HCT116 (cell line): Measurements from ENCODE around the gene PLPP2. TPM values are rescaled to one million over a fixed set of nuclear protein-coding genes. Genes with fewer than 3 reads are reported as not detected.

Experiments
- ATAC-seq: fragments of 200-7000 bp; cut with Tn5 transposase; 2 replicates; pipeline ENCODE4 v1.9.1; 2020; ENCODE audit warnings: mild to moderate bottlenecking, moderate library complexity
- BruUV-seq: library from RNA; stranded (reverse); fragments of 400-500 nt; replicated peaks from 2 replicates; lab custom pipeline; 2021; lab: Mats Ljungman, UMichigan
- CTCF ChIA-PET: fragments of 300-600 bp; sonication (Branson Sonifier 250); formaldehyde crosslinking; loops from one replicate; lab custom pipeline; 2021; ENCODE audit warnings: antibody characterized with exemption; lab: Charles Lee
- POLR2A ChIA-PET: fragments of 300-600, 350-600 bp; sonication (Branson Sonifier 250); formaldehyde crosslinking; loops from one replicate; lab custom pipeline; 2021; ENCODE audit warnings: antibody characterized with exemption; lab: Charles Lee
- RAD21 ChIA-PET, 2 experiments: fragments of 300-600 bp; sonication (Branson Sonifier 250); formaldehyde crosslinking; loops; one replicate each; lab custom pipeline; 2023; ENCODE audit warnings: low total read pairs in 2 of 2; ENCODE audit not compliant: uncharacterized antibody in 2 of 2, unreplicated experiment in 2 of 2, low non-redundant PET in 1 of 2; lab: Charles Lee
- DNase-seq: peaks from one replicate; pipeline ENCODE4 v3.0.0-alpha.2; 2010; ENCODE audit warnings: low read depth, low spot score
- H2AFZ ChIP-seq: fragments of 200-600 bp; shearing (Covaris generic), sonication (generic); 2 replicates; pipeline ENCODE4 v1.6.1; 2017; ENCODE audit warnings: low read depth, mixed run types, mixed read lengths, antibody characterized with exemption, low read length; ENCODE audit not compliant: poor library complexity, severe bottlenecking
- H3K27ac ChIP-seq: 2 replicates; pipeline ENCODE4 v1.5.1; 2012; ENCODE audit warnings: low read depth, low read length
- H3K27me3 ChIP-seq: fragments of 200-600 bp; sonication (generic); 2 replicates; pipeline ENCODE4 v1.6.1; 2016; ENCODE audit warnings: mixed run types, low read length, mixed read lengths; ENCODE audit not compliant: insufficient read depth
- H3K36me3 ChIP-seq, 2 experiments: fragments of 200-500 bp in 1 of 2; fragments of 200-600 bp in 1 of 2; sonication (Bioruptor generic) in 1 of 2; sonication (generic) in 1 of 2; 2 replicates each; pipeline versions ENCODE4 v1.5.1 to v1.6.1; 2014 to 2016; ENCODE audit warnings: low read length in 2 of 2, inconsistent platforms in 1 of 2, mixed read lengths in 1 of 2, mixed run types in 1 of 2; ENCODE audit not compliant: insufficient read depth in 2 of 2, control insufficient read depth in 1 of 2
- H3K4me1 ChIP-seq, 2 experiments: fragments of 200-600 bp in 1 of 2; sonication (generic) in 1 of 2; 2 replicates each; pipeline versions ENCODE4 v1.5.1 to v1.6.1; 2012 to 2017; ENCODE audit warnings: low read length in 2 of 2, inconsistent platforms in 1 of 2, mild to moderate bottlenecking in 1 of 2, mixed read lengths in 1 of 2, mixed run types in 1 of 2, moderate library complexity in 1 of 2; ENCODE audit not compliant: insufficient read depth in 2 of 2, control insufficient read depth in 1 of 2
- H3K4me2 ChIP-seq: fragments of 200-600 bp; sonication (generic); 2 replicates; pipeline ENCODE4 v1.6.1; 2017; ENCODE audit warnings: mixed run types, low read length, mixed read lengths
- H3K4me3 ChIP-seq, 2 experiments: fragments of 200-600 bp in 1 of 2; sonication (generic) in 1 of 2; replicated peaks in 1 of 2; 2 replicates each; pipeline ENCODE4 v1.5.1; 2011 to 2016; ENCODE audit warnings: low read length in 2 of 2, control low read depth in 1 of 2, low read depth in 1 of 2, mild to moderate bottlenecking in 1 of 2, mixed read lengths in 1 of 2, mixed run types in 1 of 2
- H3K79me2 ChIP-seq: fragments of 200-600 bp; sonication (generic); 2 replicates; pipeline ENCODE4 v1.6.1; 2017; ENCODE audit warnings: mild to moderate bottlenecking, mixed run types, low read length, moderate library complexity, mixed read lengths; ENCODE audit not compliant: insufficient read depth
- H3K9ac ChIP-seq: fragments of 200-600 bp; sonication (generic); 2 replicates; pipeline ENCODE4 v1.6.1; 2016; ENCODE audit warnings: low read length, mixed read lengths
- H3K9me2 ChIP-seq: fragments of 200-600 bp; sonication (generic), shearing (Covaris generic); 2 replicates; pipeline ENCODE4 v1.6.1; 2017; ENCODE audit warnings: mixed run types, mild to moderate bottlenecking, moderate library complexity; ENCODE audit not compliant: insufficient read depth
- H3K9me3 ChIP-seq, 2 experiments: fragments of 200-500 bp in 1 of 2; fragments of 200-600 bp in 1 of 2; sonication (Bioruptor generic) in 1 of 2; sonication (generic) in 1 of 2; 2 replicates each; pipeline ENCODE4 v1.6.1; 2014 to 2017; ENCODE audit warnings: low read length in 2 of 2, mixed read lengths in 2 of 2, inconsistent platforms in 1 of 2, low read depth in 1 of 2, mild to moderate bottlenecking in 1 of 2, mixed run types in 1 of 2, moderate library complexity in 1 of 2; ENCODE audit not compliant: control insufficient read depth in 1 of 2, insufficient read depth in 1 of 2
- H4K20me1 ChIP-seq: fragments of 200-600 bp; sonication (generic), shearing (Covaris generic); 2 replicates; pipeline ENCODE4 v1.6.1; 2017; ENCODE audit warnings: mixed run types, mild to moderate bottlenecking, moderate library complexity; ENCODE audit not compliant: insufficient read depth
- ELF1 ChIP-seq: IDR thresholded peaks from 2 replicates; pipeline ENCODE4 v1.6.1; 2012; ENCODE audit warnings: low read depth, borderline replicate concordance
- TCF7L2 ChIP-seq: IDR thresholded peaks from 2 replicates; pipeline ENCODE4 v1.7.0; 2011; ENCODE audit warnings: borderline replicate concordance, inconsistent platforms; ENCODE audit not compliant: insufficient read depth, insufficient read length; ENCODE audit errors: extremely low read depth
- ZNF274 ChIP-seq: fragments of 200-500 bp; sonication (Bioruptor generic); IDR thresholded peaks from 2 replicates; pipeline ENCODE4 v1.6.1; 2014; ENCODE audit warnings: mild to moderate bottlenecking, low read depth, low read length, inconsistent platforms
- intact Hi-C: fragments of 100-400 bp; cut with micrococcal nuclease; formaldehyde crosslinking; loops from 2 replicates; pipeline ENCODE4 v1.10.0; 2022
- total RNA-seq: library from RNA; stranded (reverse); gene quantifications from one replicate; pipeline ENCODE4 v1.2.1, GENCODE V29; 2021; ENCODE audit not compliant: unreplicated experiment
- TF ChIP-seq, protein P1 (sequence below): IDR thresholded peaks from 2 replicates; pipeline ENCODE4 v1.6.1; 2012
- TF ChIP-seq, protein P2 (sequence below): IDR thresholded peaks from 2 replicates; pipeline ENCODE4 v1.6.1; 2011; ENCODE audit warnings: mild to moderate bottlenecking, low read length, moderate library complexity; ENCODE audit not compliant: insufficient replicate concordance; ENCODE audit errors: extremely low read depth

The PLPP2 gene
- total RNA-seq, 1 experiment from 2014 or later = 128 TPM

DNA sequence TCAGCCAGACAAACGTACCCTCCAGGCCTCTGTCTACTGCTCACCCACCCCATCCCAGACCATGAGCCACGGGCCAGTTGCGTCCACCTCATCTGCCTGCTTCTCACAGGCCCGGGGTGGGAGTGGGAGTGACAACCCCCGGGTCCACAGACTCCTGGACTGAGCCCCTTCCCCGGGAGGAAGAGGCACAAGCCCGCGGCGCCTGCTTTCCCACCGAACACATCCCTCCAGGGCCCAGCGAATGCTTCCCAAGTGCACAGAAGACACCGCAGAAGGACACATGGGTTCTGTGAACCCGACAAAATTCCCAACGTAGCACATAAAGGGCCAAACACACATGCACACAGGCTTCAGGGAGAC, 18.0 kb upstream of the PLPP2 start:
- H3K9me2 ChIP-seq = no peaks in the 10 kb centered on the region
- H3K4me3 ChIP-seq = no peak overlapping the region
- H3K9me3 ChIP-seq = no peaks in the 10 kb centered on the region
- POLR2A ChIA-PET = no interaction called here
- H3K27me3 ChIP-seq = no peaks in the 10 kb centered on the region
- no peaks in the 10 kb centered on the region for H3K79me2 ChIP-seq
- no peak for TF ChIP-seq ELF1
- TF ChIP-seq, all 23 proteins: peak for 0
- ATAC-seq (no peak), DNase-seq (no peak)
- H3K27ac ChIP-seq = no peak overlapping the region
- no peaks in the 10 kb centered on the region for H3K4me1 ChIP-seq
- CTCF ChIA-PET = no interaction called here
- no peak overlapping the region for H3K9ac ChIP-seq
- no peaks in the 10 kb centered on the region for H4K20me1 ChIP-seq
- BruUV-seq = no TSS peak
- intact Hi-C loops = no loop called here
- H2AFZ ChIP-seq = no peak overlapping the region
- RAD21 ChIA-PET = no interaction called here
- peaks cover 7 to 9% of the 10 kb centered on the region in 2 experiments; a peak in 3 of 4 replicates for H3K36me3 ChIP-seq
- H3K4me2 ChIP-seq = no peak overlapping the region

DNA sequence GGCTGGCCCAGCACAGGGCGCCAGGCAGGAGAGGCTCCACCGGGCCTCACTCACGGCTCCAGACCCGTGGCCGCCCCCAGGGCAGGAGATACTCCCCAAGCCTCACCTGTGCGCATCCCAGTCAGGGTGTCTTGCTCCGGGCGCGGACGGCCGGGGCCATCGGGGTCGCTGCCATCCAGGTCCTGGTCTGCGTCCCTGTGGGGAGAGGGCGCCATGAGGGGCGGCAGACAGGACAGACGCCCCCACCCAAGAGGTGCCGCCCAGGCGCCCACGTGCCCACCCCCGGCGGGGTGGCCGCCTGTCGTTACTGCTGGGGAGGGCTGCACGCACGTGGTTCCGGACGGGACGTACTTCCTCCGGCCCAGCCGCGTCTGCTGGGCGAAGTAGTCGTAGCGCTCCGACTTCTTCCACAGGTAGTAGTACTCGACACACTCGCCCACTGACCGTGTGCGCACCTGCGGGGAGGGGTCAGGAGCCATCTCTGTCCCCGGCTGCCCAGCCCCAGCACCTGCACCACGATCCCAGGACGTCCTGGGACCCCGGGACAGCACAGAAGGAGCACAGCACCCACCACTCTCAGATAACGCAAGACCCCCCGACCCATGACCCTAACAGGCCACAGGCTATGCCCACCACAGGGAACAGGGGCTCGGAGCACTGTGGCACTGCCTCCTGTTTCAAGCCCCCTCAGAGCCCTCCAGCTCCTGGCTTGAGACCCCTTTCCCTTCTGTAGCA, 17.4 kb upstream of the PLPP2 start:
- Histone ChIP-seq H3K4me1 (no peaks in the 10 kb centered on the region), H3K36me3 (peaks cover 7% of the 10 kb centered on the region in 2 experiments; a peak in 3 of 4 replicates), H4K20me1 (no peaks in the 10 kb centered on the region), H3K9me2 (no peaks in the 10 kb centered on the region), H3K27ac (no peak overlapping the region), H3K27me3 (no peaks in the 10 kb centered on the region), H3K4me3 (no peak overlapping the region), H3K79me2 (no peaks in the 10 kb centered on the region), H3K4me2 (no peak overlapping the region), H2AFZ (no peak overlapping the region), H3K9me3 (no peaks in the 10 kb centered on the region), H3K9ac (no peak overlapping the region)
- intact Hi-C loops = no loop called here
- no peak for DNase-seq
- ChIA-PET POLR2A (no interaction called here), CTCF (no interaction called here), RAD21 (no interaction called here)
- TF ChIP-seq, protein P1, sequence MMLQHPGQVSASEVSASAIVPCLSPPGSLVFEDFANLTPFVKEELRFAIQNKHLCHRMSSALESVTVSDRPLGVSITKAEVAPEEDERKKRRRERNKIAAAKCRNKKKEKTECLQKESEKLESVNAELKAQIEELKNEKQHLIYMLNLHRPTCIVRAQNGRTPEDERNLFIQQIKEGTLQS = no peak
- TF ChIP-seq, protein P2, sequence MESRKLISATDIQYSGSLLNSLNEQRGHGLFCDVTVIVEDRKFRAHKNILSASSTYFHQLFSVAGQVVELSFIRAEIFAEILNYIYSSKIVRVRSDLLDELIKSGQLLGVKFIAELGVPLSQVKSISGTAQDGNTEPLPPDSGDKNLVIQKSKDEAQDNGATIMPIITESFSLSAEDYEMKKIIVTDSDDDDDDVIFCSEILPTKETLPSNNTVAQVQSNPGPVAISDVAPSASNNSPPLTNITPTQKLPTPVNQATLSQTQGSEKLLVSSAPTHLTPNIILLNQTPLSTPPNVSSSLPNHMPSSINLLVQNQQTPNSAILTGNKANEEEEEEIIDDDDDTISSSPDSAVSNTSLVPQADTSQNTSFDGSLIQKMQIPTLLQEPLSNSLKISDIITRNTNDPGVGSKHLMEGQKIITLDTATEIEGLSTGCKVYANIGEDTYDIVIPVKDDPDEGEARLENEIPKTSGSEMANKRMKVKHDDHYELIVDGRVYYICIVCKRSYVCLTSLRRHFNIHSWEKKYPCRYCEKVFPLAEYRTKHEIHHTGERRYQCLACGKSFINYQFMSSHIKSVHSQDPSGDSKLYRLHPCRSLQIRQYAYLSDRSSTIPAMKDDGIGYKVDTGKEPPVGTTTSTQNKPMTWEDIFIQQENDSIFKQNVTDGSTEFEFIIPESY = no peak
- TF ChIP-seq TCF7L2 (no peak), ZNF274 (no peak)
- BruUV-seq = no TSS peak
- no peak for ATAC-seq
